ENCODE results near the gene PCMTD2. TPM values are rescaled to one million over a fixed set of nuclear protein-coding genes. Genes with fewer than 3 reads are reported as not detected.
"Not testable (repeated sequence)": the region's sequence is repeated elsewhere in the genome, so short reads cannot be mapped to it uniquely, and the experiment has no call there.

Gene PCMTD2
- total RNA-seq, 2 donors from 2014 or later = 23.3 to 35.7 TPM

GRCh38 chr20:64234291-64234791, 21.2 kb upstream of the PCMTD2 start:
- Histone ChIP-seq H3K27ac (no peak overlapping the region), H3K9ac (ENCODE audit: low read depth in 2 of 2, low read length in 2 of 2) (no peak overlapping the region), H3K4me1 (no peaks in the 10 kb centered on the region), H3K36me3 (no peaks in the 10 kb centered on the region), H3K4me3 (no peak overlapping the region), H3K27me3 (no peaks in the 10 kb centered on the region), H3K9me3 (no peaks in the 10 kb centered on the region)
- TF ChIP-seq, protein P1, sequence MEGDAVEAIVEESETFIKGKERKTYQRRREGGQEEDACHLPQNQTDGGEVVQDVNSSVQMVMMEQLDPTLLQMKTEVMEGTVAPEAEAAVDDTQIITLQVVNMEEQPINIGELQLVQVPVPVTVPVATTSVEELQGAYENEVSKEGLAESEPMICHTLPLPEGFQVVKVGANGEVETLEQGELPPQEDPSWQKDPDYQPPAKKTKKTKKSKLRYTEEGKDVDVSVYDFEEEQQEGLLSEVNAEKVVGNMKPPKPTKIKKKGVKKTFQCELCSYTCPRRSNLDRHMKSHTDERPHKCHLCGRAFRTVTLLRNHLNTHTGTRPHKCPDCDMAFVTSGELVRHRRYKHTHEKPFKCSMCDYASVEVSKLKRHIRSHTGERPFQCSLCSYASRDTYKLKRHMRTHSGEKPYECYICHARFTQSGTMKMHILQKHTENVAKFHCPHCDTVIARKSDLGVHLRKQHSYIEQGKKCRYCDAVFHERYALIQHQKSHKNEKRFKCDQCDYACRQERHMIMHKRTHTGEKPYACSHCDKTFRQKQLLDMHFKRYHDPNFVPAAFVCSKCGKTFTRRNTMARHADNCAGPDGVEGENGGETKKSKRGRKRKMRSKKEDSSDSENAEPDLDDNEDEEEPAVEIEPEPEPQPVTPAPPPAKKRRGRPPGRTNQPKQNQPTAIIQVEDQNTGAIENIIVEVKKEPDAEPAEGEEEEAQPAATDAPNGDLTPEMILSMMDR (IDR thresholded peaks at IDR 0.05) = no peak
- intact Hi-C loops (cut with DNase I) = no loop called here
- DNase-seq = no peak

GRCh38 chr20:64234921-64235565, 20.5 kb upstream of the PCMTD2 start:
- H3K9ac ChIP-seq (ENCODE audit: low read depth in 2 of 2, low read length in 2 of 2); H3K9me3 ChIP-seq; H3K27me3 ChIP-seq; H3K27ac ChIP-seq; H3K36me3 ChIP-seq; DNase-seq; H3K4me3 ChIP-seq; H3K4me1 ChIP-seq; intact Hi-C loops (cut with DNase I): not testable (repeated sequence)

DNA sequence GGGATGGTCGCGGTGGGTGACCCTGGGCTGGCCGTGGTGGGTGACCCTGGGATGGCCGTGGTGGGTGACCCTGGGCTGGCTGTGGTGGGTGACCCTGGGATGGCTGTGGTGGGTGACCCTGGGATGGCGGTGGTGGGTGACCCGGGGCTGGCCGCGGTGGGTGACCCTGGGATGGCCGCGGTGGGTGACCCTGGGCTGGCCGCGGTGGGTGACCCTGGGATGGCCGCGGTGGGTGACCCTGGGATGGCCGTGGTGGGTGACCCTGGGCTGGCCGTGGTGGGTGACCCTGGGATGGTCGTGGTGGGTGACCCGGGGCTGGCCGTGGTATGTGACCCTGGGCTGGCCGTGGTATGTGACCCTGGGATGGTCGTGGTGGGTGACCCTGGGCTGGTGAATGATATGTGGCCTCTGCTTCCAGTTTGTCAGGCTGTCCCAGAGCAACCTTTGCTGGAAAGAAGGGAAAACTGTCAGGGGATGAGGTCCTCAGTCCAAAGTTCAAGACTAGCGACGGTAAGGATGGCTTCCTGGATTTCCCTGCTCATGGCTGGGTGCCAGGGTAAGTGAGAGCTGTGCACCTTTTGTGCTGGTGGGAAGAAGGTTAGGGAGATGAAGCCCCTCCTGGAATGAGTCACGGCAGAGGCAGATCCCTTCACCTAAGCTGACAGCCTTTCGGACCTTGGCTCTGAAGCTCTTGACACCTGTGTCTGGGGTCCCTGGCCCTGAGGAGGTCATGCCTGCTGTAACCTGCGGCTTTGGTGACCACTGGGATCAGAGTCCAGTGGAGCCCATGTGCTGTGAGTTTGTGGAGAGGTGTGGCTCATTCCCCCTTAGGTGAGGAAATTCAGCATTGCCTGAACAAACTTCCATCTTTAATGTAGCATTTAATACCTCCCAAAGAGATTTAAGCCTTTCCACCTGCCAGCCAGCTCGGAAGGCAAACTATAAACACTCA, 19.1 kb upstream of the PCMTD2 start:
- TF ChIP-seq, protein P1 (IDR thresholded peaks at IDR 0.05) = no peak
- Histone ChIP-seq H3K9ac (ENCODE audit: low read depth in 2 of 2, low read length in 2 of 2) (no peak overlapping the region), H3K36me3 (no peaks in the 10 kb centered on the region), H3K27ac (no peak overlapping the region), H3K9me3 (no peaks in the 10 kb centered on the region), H3K4me3 (no peak overlapping the region), H3K27me3 (no peaks in the 10 kb centered on the region), H3K4me1 (no peaks in the 10 kb centered on the region)
- DNase-seq = no peak
- intact Hi-C loops (cut with DNase I) = no loop called here

DNA sequence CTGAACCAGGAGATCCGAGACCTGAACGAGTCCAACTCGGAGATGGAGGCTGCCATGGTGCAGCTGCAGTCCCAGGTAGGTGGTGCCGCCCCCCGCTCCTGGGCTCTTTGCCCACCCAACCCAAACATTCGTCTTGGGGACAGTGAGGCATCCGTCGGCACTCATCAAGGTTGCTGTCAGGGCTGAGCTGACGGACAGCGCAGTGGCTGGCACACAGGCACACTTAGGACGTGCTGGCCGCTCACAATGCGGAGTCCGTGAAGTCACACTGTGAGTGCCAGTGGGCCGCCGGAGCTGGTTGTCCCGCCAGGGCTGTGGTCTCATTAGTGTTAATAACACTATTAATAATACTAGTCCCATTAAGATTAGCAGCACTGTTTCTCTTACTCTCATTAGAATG, 18.2 kb upstream of the PCMTD2 start:
- H3K27me3 ChIP-seq = no peaks in the 10 kb centered on the region
- H3K9ac ChIP-seq (ENCODE audit: low read depth in 2 of 2, low read length in 2 of 2) = no peak overlapping the region
- H3K27ac ChIP-seq = no peak overlapping the region
- TF ChIP-seq, protein P1 (IDR thresholded peaks at IDR 0.05) = no peak
- no peaks in the 10 kb centered on the region for H3K9me3 ChIP-seq
- no peak for DNase-seq
- H3K4me3 ChIP-seq = no peak overlapping the region
- H3K4me1 ChIP-seq = no peaks in the 10 kb centered on the region
- intact Hi-C loops (cut with DNase I) = no loop called here
- H3K36me3 ChIP-seq = no peaks in the 10 kb centered on the region

GRCh38 chr20:64238115-64238825, 17.3 kb upstream of the PCMTD2 start:
- Histone ChIP-seq H3K9me3 (no peaks in the 10 kb centered on the region), H3K27me3 (no peaks in the 10 kb centered on the region), H3K36me3 (no peaks in the 10 kb centered on the region), H3K27ac (no peak overlapping the region), H3K4me3 (no peak overlapping the region), H3K4me1 (no peaks in the 10 kb centered on the region), H3K9ac (ENCODE audit: low read depth in 2 of 2, low read length in 2 of 2) (no peak overlapping the region)
- TF ChIP-seq, protein P1 (IDR thresholded peaks at IDR 0.05) = no peak
- intact Hi-C loops (cut with DNase I) = no loop called here
- no peak for DNase-seq

Measured in colonic mucosa (tissue), 4 donors.